ENCODE measurements around the gene MELTF. TPM values are rescaled to one million over a fixed set of nuclear protein-coding genes. Genes with fewer than 3 reads are reported as not detected.

MELTF gene
- total RNA-seq, 4 donors from 2014 or later = 3.0 to 20.6 (median 10.3) TPM

- peaks cover 0 to 16% (median 9%) of the 10 kb centered on the region in 4 donors for H3K4me1 ChIP-seq
- no peak for DNase-seq
- no peaks in the 10 kb centered on the region for H3K9me3 ChIP-seq
- in situ Hi-C loops (cut with MboI; ENCODE audit: low pct_ligation_motif_present in 1 of 4, low pct_unique_long_range_greater_than_20kb in 1 of 4, low sequenced_read_pairs in 3 of 4) = loop anchor here in 2 of 4 donors (25.0 kb wide), 1 partner anchor 188 kb away; no protein-coding TSS in a partner anchor
- no peak overlapping the region for H3K4me3 ChIP-seq
- intact Hi-C loops (cut with DNase I; ENCODE audit: low total_unique reads) = loop anchor here (10.0 kb wide), 1 partner anchor 186 kb away; no protein-coding TSS in a partner anchor
- no peak overlapping the region for H3K27ac ChIP-seq
- no peaks in the 10 kb centered on the region for H3K36me3 ChIP-seq
- no peaks in the 10 kb centered on the region for H3K27me3 ChIP-seq
- 93 to 100% methylated on average over 8 to 21 of the region's 21 CpGs for WGBS, 2 donors (ENCODE audit: low coverage in 1 of 2)
- TF ChIP-seq POLR2AphosphoS5 (IDR thresholded peaks at IDR 0.05) (no peak), POLR2A (IDR thresholded peaks at IDR 0.05) (no peak), EP300 (IDR thresholded peaks at IDR 0.05; ENCODE audit: low read depth) (no peak), CTCF (IDR thresholded peaks at IDR 0.05) (no peak)
Observed at GRCh38 chr3:196998966-196999760, 30.5 kb downstream of the MELTF start.

GRCh38 chr3:196997311-196997710 lies 32.3 kb downstream of the MELTF start:
- Histone ChIP-seq H3K27me3 (no peaks in the 10 kb centered on the region), H3K4me3 (no peak overlapping the region), H3K27ac (no peak overlapping the region), H3K36me3 (no peaks in the 10 kb centered on the region), H3K9me3 (no peaks in the 10 kb centered on the region), H3K4me1 (peaks cover 0 to 5% (median under 1%) of the 10 kb centered on the region in 4 donors)
- TF ChIP-seq POLR2A (IDR thresholded peaks at IDR 0.05) (no peak), CTCF (IDR thresholded peaks at IDR 0.05) (no peak), POLR2AphosphoS5 (IDR thresholded peaks at IDR 0.05) (no peak), EP300 (IDR thresholded peaks at IDR 0.05; ENCODE audit: low read depth) (no peak)
- intact Hi-C loops (cut with DNase I; ENCODE audit: low total_unique reads) (loop anchor here (10.0 kb wide), 1 partner anchor 187 kb away; no protein-coding TSS in a partner anchor), in situ Hi-C loops (cut with MboI; ENCODE audit: low pct_ligation_motif_present in 1 of 4, low pct_unique_long_range_greater_than_20kb in 1 of 4, low sequenced_read_pairs in 3 of 4) (loop anchor here in 2 of 4 donors (25.0 kb wide), 1 partner anchor 190 kb away; no protein-coding TSS in a partner anchor)
- DNase-seq = no peak
- 90 to 100% methylated on average over 6 to 15 of the region's 15 CpGs for WGBS, 2 donors (ENCODE audit: low coverage in 1 of 2)

- in situ Hi-C loops (cut with MboI; ENCODE audit: low pct_ligation_motif_present in 1 of 4, low pct_unique_long_range_greater_than_20kb in 1 of 4, low sequenced_read_pairs in 3 of 4) = loop anchor here in 2 of 4 donors (25.0 kb wide), 1 partner anchor 191 kb away; no protein-coding TSS in a partner anchor
- no peak for DNase-seq
- H3K27ac ChIP-seq = no peak overlapping the region
- WGBS, 2 donors (ENCODE audit: low coverage in 1 of 2) = 48 to 89% methylated on average over 2 to 17 of the region's 17 CpGs
- H3K4me1 ChIP-seq = no peaks in the 10 kb centered on the region
- no peaks in the 10 kb centered on the region for H3K9me3 ChIP-seq
- H3K36me3 ChIP-seq = no peaks in the 10 kb centered on the region
- H3K4me3 ChIP-seq = no peak overlapping the region
- H3K27me3 ChIP-seq = no peaks in the 10 kb centered on the region
- intact Hi-C loops (cut with DNase I; ENCODE audit: low total_unique reads) = loop anchor here (10.0 kb wide), 1 partner anchor 188 kb away; no protein-coding TSS in a partner anchor
- TF ChIP-seq CTCF (IDR thresholded peaks at IDR 0.05) = no peak
- TF ChIP-seq EP300 (IDR thresholded peaks at IDR 0.05; ENCODE audit: low read depth) = no peak
- TF ChIP-seq POLR2A (IDR thresholded peaks at IDR 0.05) = no peak
- no peak for TF ChIP-seq POLR2AphosphoS5 (IDR thresholded peaks at IDR 0.05)
Observed at GRCh38 chr3:196996454-196997265, 33.0 kb downstream of the MELTF start.
